ENCODE data around the gene HMG20B.

HMG20B gene

DNA sequence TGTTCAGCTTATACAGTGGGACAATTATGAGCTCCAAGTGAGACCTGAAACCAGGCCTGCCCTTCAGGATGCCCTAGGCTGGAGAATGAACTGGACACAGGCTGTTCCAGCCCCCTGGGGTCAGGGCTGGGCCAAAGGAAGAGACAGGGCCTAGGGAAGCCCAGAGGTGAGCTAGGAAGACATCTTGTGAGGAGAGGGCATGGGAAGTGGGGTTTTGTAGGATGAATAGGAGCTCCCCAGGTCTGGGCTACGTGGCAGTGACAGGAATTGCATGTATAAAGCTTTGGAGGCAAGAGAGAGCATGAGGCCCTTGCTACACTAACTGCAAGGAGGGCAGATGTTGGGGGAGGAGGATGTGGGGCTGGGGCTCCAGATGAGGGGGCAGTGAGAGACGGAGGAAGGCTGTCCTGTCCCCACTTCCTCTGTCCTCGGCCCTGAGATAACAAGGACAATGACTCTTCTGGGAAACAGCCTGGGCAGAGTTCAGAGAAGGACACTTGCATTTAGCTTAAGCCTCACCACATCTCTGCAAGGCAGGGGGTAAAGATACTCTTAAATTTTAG, 35.4 kb downstream of the HMG20B start:
- DNase-seq: no peak

DNA sequence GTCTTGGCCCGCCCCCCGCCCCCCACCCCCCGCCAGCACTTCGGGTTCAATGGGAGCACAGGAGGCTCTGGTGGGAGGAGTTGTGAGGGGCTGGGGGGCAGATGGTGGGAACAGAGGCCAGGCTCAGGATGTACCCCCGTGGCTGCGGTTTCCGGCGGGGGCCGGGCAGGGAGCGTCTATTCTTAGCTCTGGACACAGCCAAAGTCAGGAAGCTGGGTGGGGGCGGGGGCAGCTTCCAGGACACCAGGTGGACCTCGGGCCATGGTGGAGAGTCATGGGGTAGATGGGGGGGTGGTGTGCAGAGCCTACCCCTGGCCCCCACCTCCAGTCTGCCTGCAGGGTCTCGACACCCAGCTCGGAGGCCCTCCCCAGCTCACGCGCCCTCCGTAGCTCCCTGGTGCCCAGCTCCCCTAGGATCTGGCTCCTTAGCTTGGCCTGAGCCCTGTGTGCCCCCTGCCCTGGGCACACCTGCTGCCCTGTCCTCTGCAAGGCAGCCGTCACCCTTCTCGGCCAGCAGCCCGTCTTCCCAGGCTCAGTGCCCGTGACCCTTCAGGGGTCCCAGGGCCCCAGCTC, 36.1 kb downstream of the HMG20B start:
- no peak for DNase-seq

- no peak for DNase-seq
Measured at GRCh38 chr19:3609779-3610719, 37.3 kb downstream of the HMG20B start.

- DNase-seq: no peak
Measured at GRCh38 chr19:3610745-3611717, 38.3 kb downstream of the HMG20B start.

- no peak for DNase-seq
Measured at GRCh38 chr19:3611841-3612240, 39.1 kb downstream of the HMG20B start.

- DNase-seq: no peak
Measured at GRCh38 chr19:3612330-3612729, 39.6 kb downstream of the HMG20B start.

- DNase-seq: no peak
Measured at GRCh38 chr19:3612901-3613741, 40.4 kb downstream of the HMG20B start.

GRCh38 chr19:3613818-3614661, 41.3 kb downstream of the HMG20B start:
- no peak for DNase-seq

DNA sequence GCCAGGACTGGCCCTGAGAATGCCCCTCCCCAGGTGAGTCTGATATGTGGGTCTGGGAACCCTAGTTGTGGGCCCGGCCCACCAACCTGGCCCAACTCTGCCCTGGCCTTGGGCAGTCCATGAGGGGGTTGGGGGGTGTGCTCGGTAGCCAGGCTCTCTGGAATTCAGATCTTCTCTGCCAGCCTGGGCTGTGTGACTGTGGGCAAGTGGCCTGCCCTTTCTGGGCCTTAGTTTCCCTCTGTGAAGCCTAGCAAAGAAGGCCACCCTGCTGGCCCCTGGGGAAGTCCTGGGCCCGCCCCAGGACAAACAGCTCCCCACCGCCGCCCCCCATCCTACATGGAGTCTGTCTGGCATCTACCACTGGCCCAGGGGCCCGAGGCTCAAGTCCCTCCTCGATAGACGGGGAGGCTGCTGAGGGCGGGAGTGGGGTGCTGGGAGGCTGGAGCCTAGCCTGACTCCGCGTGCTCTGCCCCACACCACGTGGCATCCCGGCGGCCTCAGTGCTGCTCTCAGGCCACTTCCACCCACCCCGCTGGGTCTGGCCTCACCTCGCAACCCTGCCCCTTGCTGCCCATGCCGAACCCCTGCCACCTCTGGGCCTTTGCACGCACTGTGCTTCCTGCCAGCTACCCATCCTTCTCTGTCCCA, 42.2 kb downstream of the HMG20B start:
- DNase-seq: no peak

DNA sequence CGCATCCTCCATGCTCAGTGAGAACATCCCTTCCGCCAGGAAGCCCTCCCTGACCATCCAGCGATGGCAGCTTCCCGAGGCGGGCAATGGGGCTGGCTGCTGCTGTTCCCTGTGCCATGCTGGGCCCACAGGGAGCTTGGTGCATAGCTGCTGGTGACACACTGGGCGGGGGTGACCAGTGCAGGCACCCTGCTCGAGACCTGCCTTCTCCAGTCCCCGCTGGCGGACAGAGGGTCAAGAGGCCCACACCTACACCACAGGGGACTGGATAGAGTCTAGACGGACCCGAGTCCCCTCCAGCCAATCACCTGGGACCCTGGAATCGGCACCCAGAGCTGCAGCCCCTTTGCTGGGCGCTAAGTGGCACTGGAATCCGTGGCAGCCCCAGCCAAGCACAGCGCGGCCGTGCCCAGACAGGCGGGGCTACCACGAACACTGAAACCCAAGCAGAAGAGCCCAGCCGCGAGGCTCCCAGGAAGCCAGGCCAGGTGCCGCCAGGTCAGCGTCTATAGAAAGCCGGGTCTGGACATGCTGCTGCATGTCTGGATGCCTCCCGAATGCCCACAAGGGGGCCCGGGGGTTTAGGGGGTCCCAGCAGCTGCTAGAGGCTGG, 42.9 kb downstream of the HMG20B start:
- DNase-seq: no peak

- no peak for DNase-seq
Measured at GRCh38 chr19:3617463-3617862, 44.7 kb downstream of the HMG20B start.

DNA sequence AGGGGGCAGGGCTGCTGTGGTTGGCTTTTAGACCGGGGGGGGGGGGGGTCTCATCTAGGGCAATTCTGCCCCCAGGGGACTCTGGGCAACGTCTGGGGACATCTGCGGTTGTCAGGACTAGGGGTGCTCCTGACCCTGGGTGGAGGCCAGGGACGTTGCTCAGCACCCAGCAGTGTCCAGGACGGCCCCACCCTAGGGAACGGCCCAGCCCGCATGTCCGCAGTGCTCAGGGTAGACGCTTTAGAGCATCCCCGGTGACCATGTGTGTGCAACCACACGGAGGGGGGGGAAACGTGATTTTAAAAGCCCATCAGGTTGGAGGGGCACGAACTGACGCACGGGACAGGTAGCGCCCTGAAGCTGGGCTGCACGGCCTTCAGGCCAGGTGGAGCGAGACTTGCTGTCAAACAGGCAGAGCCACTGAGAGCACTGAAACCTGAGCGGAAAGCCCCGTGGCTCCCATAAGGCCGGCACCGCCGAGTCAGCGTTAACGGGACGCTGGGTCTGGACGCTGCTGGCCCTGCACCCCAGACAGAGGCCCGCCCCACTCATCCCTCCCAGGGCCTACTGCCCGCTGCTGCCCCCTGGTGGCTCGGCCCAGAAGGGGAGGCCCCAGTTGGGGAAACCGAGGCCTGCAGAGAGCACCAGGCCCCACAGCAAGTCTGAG, 45.5 kb downstream of the HMG20B start:
- DNase-seq: no peak

DNA sequence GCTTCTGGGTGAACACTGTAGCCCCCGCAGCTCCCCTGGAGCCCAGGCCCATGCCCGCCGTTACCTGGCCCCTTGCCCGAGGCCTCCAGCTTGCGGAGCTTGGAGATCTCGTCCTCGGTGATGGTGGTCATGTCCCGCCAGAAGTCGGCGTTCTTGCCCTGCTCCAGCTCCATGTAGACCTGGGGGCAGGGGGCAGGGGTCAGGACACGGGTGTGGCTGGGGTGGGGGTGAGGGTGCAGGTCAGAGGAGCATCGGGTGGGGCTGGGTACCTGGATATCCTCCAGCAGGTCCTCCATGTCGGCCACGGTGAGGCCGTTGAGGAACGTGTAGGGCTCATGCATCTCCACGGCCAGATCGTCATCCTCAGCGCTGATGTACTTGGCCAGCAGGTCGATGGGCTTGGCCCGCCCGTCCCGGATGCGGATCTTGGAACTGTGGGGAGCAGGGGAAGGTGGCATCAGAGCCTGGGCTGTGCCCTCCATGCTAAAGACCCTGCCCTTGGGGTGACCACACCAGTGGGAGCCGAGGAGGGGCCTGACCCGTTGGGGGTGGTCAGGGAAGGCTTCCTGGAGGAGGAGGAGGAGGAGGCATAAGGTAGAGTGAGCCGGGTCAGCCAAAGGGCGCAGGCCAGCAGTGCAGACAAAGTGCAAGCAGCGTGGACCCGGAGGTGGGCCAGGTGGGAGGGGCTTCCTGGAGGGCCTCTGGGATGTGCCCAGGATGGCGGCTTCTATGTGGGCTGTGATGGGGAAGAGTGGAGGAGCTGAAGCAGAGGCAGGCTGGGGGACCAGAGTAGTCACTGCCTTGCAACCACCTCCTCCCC, 46.3 kb downstream of the HMG20B start:
- DNase-seq: no peak

GRCh38 chr19:3619631-3620012, 46.9 kb downstream of the HMG20B start:
- DNase-seq: no peak

DNA sequence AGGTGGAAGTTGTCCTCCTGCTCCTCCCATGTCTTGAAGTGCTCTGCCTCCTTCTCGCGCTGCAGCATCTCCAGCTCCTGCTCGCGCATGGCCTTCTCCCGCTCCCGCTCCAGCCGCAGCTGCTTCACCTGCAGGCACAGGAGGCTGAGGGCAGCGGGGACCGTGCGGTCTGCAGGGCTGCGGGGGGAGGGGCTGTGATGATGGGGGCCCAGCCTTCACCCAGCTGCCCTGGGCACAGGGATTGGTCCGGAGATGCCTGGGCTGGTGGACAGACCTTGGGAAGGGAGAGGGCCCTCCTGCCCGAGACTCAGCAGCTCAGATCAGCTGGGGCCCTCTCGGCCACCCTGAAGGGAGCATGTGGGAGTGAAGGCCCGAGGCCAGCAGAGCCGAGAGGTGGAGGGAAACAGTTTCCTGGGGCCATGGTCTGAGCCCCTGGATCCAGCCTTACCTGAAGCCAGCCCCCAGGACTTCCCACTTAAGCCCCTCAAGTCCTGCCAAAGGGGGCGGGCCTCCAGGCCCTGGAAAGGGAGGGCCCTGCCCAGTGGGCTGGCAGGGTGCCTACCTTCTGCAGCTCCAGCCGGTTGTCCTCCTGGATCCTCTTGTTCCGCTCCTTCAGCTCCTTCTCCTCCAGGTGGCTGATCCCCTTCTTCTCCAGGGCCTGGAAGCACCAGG, 47.5 kb downstream of the HMG20B start:
- no peak for DNase-seq

GRCh38 chr19:3620817-3621547, 48.2 kb downstream of the HMG20B start:
- DNase-seq: no peak

- DNase-seq: no peak
Measured at GRCh38 chr19:3621689-3622088, 48.9 kb downstream of the HMG20B start.

Data from NCI-H1930 (cell line).